HepG2 (cell line): ENCODE measurements around the gene TSSK3. TPM values are rescaled to one million over a fixed set of nuclear protein-coding genes. Genes with fewer than 3 reads are reported as not detected.

ENCODE experiments used
- ARNT ChIP-seq: fragments of 450-650 bp; IDR thresholded peaks from 2 replicates; pipeline ENCODE4 v1.6.1; 2017
- DZIP1 ChIP-seq: sonication (generic); formaldehyde crosslinking; IDR thresholded peaks from 2 replicates; pipeline ENCODE4 v1.5.0; 2020; ENCODE audit warnings: mild to moderate bottlenecking, missing genetic modification reagents
- HBP1 ChIP-seq: IDR thresholded peaks from 2 replicates; pipeline ENCODE4 v1.6.1; 2016; ENCODE audit warnings: low read depth, control low read depth
- HIC2 ChIP-seq: sonication (generic); formaldehyde crosslinking; IDR thresholded peaks from 2 replicates; pipeline ENCODE4 v1.9.0; 2022; ENCODE audit warnings: low read depth, missing genetic modification reagents
- MTA3 ChIP-seq: sonication (generic); formaldehyde crosslinking; IDR thresholded peaks from 2 replicates; pipeline ENCODE4 v1.4.0; 2020; ENCODE audit warnings: missing genetic modification reagents
- SMAD1 ChIP-seq: sonication (generic); formaldehyde crosslinking; IDR thresholded peaks from 2 replicates; pipeline ENCODE4 v1.4.0; 2020; ENCODE audit warnings: missing genetic modification reagents, low read depth, mild to moderate bottlenecking, borderline replicate concordance
- SNAPC2 ChIP-seq: sonication (generic); formaldehyde crosslinking; IDR thresholded peaks from 2 replicates; pipeline ENCODE4 v1.8.1; 2022; ENCODE audit warnings: mild to moderate bottlenecking, missing genetic modification reagents
- SRSF1 ChIP-seq: fragments of 200-400 bp; formaldehyde crosslinking; optimal IDR thresholded peaks from 2 replicates; pipeline ENCODE3; 2017; ENCODE audit warnings: mild to moderate bottlenecking, low read depth, low read length, moderate library complexity
- ZBED4 ChIP-seq: sonication (generic); formaldehyde crosslinking; IDR thresholded peaks from 2 replicates; pipeline ENCODE4 v1.4.0; 2020; ENCODE audit warnings: missing genetic modification reagents, borderline replicate concordance
- ZNF354B ChIP-seq: sonication (generic); formaldehyde crosslinking; IDR thresholded peaks from 2 replicates; pipeline ENCODE4 v1.8.0; 2022; ENCODE audit warnings: mild to moderate bottlenecking, missing genetic modification reagents
- ZNF574 ChIP-seq: sonication (generic); formaldehyde crosslinking; IDR thresholded peaks from 2 replicates; pipeline ENCODE4 v1.4.0; 2020; ENCODE audit warnings: missing genetic modification reagents
- ZNF780A ChIP-seq: sonication (generic); formaldehyde crosslinking; IDR thresholded peaks from 2 replicates; pipeline ENCODE4 v1.8.0; 2022; ENCODE audit warnings: mild to moderate bottlenecking, missing genetic modification reagents, moderate library complexity
- polyA plus RNA-seq, 8 experiments: library from polyadenylated mRNA; depleted of rRNA in 3 of 8; stranded (reverse) in 7 of 8; unstranded in 1 of 8; fragments of >200 nt; fragmentation: Illumina TruSeq in 4 of 8; extraction: Trizol in 4 of 8; gene quantifications; 2 replicates each; pipeline versions ENCODE4 v1.2.1 to v1.2.3, GENCODE V29; 2011 to 2016; ENCODE audit warnings: low read depth in 4 of 8, missing spikeins in 1 of 8, mixed read lengths in 1 of 8; ENCODE audit not compliant: insufficient read depth in 1 of 8
- total RNA-seq, 5 experiments: library from RNA; depleted of rRNA; stranded (reverse); fragments of >200 nt; fragmentation: Illumina TruSeq; extraction: Trizol; gene quantifications; 2 replicates each; pipeline ENCODE4 v1.2.3, GENCODE V29; 2016; ENCODE audit warnings: low read depth in 1 of 5

TSSK3 gene
- total and polyA plus RNA-seq, 2 of the 13 experiments (the other 11 are each of a cell fraction or from before 2014, with no cell fraction given) = 1.0 to 1.1 TPM

GRCh38 chr1:32345289-32345827, 17.0 kb upstream of the TSSK3 start (continued):
- TF ChIP-seq ZBED4 (no peak), HIC2 (CRISPR knock-in tag) (0 out of 2 replicates have a peak, but pooled peaks have one; percentile 32), DZIP1 (no peak), SRSF1 (no peak), ZNF780A (no peak), HBP1 (CRISPR knock-in tag) (peak; percentile 77; the same call in 1 of the 2 replicates), SMAD1 (peak; percentile 55; the same call in 1 of the 2 replicates), ZNF574 (CRISPR knock-in tag) (peak; percentile 20; the same call in 1 of the 2 replicates), ARNT (no peak), SNAPC2 (CRISPR knock-in tag) (no peak), MTA3 (CRISPR knock-in tag) (no peak), ZNF354B (CRISPR knock-in tag) (no peak)
